Aorta (tissue), 5 donors: ENCODE measurements around the gene UNC13D. TPM values are rescaled to one million over a fixed set of nuclear protein-coding genes. Genes with fewer than 3 reads are reported as not detected.

ENCODE experiments used
- ATAC-seq: fragments of 200-7000 bp; cut with Tn5 transposase; one replicate; pipeline ENCODE4 v1.9.1; 2022; ENCODE audit warnings: moderate library complexity; ENCODE audit not compliant: low FRiP score
- DNase-seq, 2 donors: peaks; one replicate each; pipeline ENCODE4 v3.0.0-alpha.2; 2020
- H3K27ac ChIP-seq, 2 donors: one replicate each; pipeline ENCODE4 v1.5.1; 2013; ENCODE audit warnings: low read length in 2 of 2, mild to moderate bottlenecking in 2 of 2, moderate library complexity in 2 of 2, control low read depth in 1 of 2, inconsistent platforms in 1 of 2, low read depth in 1 of 2
- H3K27me3 ChIP-seq, 2 donors: one replicate each; pipeline ENCODE4 v1.6.1; 2013; ENCODE audit warnings: control low read depth in 1 of 2, low read length in 1 of 2, mild to moderate bottlenecking in 1 of 2, moderate library complexity in 1 of 2; ENCODE audit not compliant: insufficient read depth in 2 of 2, control insufficient read depth in 1 of 2
- H3K36me3 ChIP-seq, 2 donors: one replicate each; pipeline ENCODE4 v1.6.1; 2013; ENCODE audit warnings: control low read depth in 1 of 2, low read length in 1 of 2, mild to moderate bottlenecking in 1 of 2; ENCODE audit not compliant: insufficient read depth in 2 of 2, control insufficient read depth in 1 of 2
- H3K4me1 ChIP-seq, 2 donors: one replicate each; pipeline ENCODE4 v1.6.1; 2013; ENCODE audit warnings: low read length in 2 of 2, control low read depth in 1 of 2, mild to moderate bottlenecking in 1 of 2, moderate library complexity in 1 of 2; ENCODE audit not compliant: insufficient read depth in 2 of 2, control insufficient read depth in 1 of 2
- H3K4me3 ChIP-seq, 2 donors: one replicate each; pipeline ENCODE4 v1.5.1; 2013; ENCODE audit warnings: low read length in 2 of 2, control low read depth in 1 of 2, mild to moderate bottlenecking in 1 of 2
- H3K9me3 ChIP-seq: one replicate; pipeline ENCODE4 v1.6.1; 2013; ENCODE audit warnings: mild to moderate bottlenecking, low read length; ENCODE audit not compliant: control insufficient read depth
- WGBS, 2 donors: extraction: QIAGEN DNeasy Blood & Tissue Kit; methylation state at CpG; one replicate each; pipeline ENCODE4 v1.1.7; 2013; 5-methylcytosine and 5-hydroxymethylcytosine counted together
- intact Hi-C, 2 donors: fragments of 100-400 bp; cut with DNase I; formaldehyde crosslinking; loops; one replicate each; pipeline versions ENCODE4 v1.14.2 to v1.15.0; 2022
- polyA plus RNA-seq, 2 donors: library from polyadenylated mRNA; stranded (reverse); fragments of 200-250 nt; gene quantifications; one replicate each; pipeline ENCODE4 v1.2.3, GENCODE V29; 2013
- total RNA-seq, 2 donors: library from RNA; stranded (reverse); fragmentation: NEBNext Ultra II Directional; extraction: Animal tissue kit (Norgen Biotek cat#: 25700); gene quantifications; one replicate each; pipeline ENCODE4 v1.2.1, GENCODE V29; 2021
- donor health status: healthy with polysubstance abuse.
- donor health status: Bipolar disorder and iron deficiency.
- donor health status: DM: no; HTN: no; CAD: no.
- donor health status: DM: no; HTN: no; CAD: no.
- donor health status: DM: yes; HTN: yes; CAD: no.

Gene UNC13D
- total and polyA plus RNA-seq, 4 donors, result 3.8 to 23.1 (median 18.9) TPM

DNA sequence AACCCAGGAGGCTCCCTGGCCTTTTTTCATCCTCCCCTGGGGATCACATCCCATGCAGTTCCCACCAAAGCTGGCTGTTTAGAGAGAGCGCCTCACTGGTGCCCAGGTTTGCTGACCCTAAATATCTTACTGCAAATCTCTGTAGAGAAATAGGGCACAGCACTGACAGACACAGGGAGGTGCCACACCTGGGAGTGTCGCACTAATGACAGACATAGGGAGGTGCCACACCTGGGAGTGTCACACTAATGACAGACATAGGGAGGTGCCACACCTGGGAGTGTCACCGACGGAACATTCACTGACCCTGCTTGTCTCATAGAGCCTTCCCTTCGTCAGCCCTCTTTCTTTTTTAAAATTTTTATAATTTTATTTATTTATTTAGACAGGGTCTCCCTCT is 34.0 kb downstream of the UNC13D start:
- 91 to 93% methylated on average over 5 of the region's 5 CpGs for WGBS, 2 donors

GRCh38 chr17:75809631-75810111 is 34.5 kb downstream of the UNC13D start:
- Histone ChIP-seq H3K36me3 (no peaks in the 10 kb centered on the region), H3K4me3 (no peak overlapping the region), H3K27ac (no peak overlapping the region), H3K9me3 (no peaks in the 10 kb centered on the region), H3K4me1 (no peaks in the 10 kb centered on the region), H3K27me3 (no peaks in the 10 kb centered on the region)
- DNase-seq (peak; percentile 24 to 74), ATAC-seq (peak; percentile 20)
- WGBS, 2 donors, result 88 to 89% methylated on average over 24 of the region's 24 CpGs
- intact Hi-C loops, result no loop called here

More for the DNA sequence above, 34.0 kb downstream of the UNC13D start:
- H3K36me3 ChIP-seq, result no peaks in the 10 kb centered on the region
- no peak overlapping the region for H3K4me3 ChIP-seq
- H3K27ac ChIP-seq, result no peak overlapping the region
- ATAC-seq (no peak), DNase-seq (peak; percentile 22 to 37)
- no peaks in the 10 kb centered on the region for H3K4me1 ChIP-seq
- intact Hi-C loops, result no loop called here
- no peaks in the 10 kb centered on the region for H3K9me3 ChIP-seq
- no peaks in the 10 kb centered on the region for H3K27me3 ChIP-seq

DNA sequence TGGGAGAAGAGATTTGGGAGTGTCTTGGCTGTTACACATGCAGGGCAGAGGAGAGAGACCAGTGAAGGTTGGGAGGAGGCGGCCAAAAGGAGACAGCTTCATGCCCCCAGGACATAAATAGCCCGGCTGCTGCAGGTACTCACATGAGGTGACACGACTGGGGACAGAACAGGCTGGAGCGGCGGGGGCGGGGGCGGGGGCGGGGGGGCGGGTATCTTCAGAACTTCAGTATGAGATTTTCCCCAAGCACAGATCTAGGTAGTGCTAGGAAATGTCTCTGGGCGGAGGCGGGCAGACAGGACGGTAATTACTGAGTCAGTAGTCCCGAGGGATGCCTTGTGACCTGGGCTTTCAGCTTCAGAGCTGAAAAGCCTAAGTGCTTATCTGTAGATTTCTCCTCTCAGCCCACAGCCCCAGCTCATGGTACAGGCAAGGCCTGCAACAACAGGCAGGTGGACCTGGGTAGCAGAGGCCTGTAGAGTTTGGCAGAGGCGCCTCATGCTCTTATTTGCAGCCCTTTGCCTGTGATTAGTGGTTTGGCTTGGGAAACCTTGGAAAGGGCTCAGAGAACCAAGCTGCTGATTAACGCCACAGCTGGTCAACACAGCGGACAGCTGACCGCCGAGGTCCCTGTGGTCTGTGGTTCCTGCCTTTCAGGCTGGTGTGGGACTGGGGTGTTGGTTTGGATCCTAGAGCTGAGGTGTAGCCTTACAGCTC is 35.1 kb downstream of the UNC13D start:
- DNase-seq (peak; percentile 72 to 78), ATAC-seq (peak; percentile 71)
- H3K27me3 ChIP-seq, result no peaks in the 10 kb centered on the region
- H3K9me3 ChIP-seq, result no peaks in the 10 kb centered on the region
- H3K4me1 ChIP-seq, result no peaks in the 10 kb centered on the region
- intact Hi-C loops, result no loop called here
- no peaks in the 10 kb centered on the region for H3K36me3 ChIP-seq
- H3K4me3 ChIP-seq, result no peak overlapping the region
- WGBS, 2 donors, result 59 to 78% methylated on average over 12 to 18 of the region's 18 CpGs
- no peak overlapping the region for H3K27ac ChIP-seq

DNA sequence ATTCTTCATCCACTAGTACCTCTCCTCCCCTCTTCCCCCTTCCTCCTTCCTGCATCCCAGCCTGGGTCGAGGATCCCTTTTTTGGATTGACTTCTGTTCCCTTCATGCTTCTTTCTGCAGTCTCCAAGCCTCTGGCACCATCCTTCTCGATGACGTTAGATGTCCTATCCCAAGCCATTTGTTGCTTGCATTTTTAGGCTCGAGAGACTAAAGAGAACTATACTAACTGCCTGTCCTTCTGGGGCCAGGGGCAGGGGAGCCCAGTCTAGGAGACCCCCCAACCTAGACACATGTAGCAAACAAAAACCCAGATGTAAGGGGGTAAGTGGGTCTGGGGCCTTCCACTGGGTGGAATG is 35.7 kb downstream of the UNC13D start:
- WGBS, 2 donors, result 52 to 62% methylated on average over 4 of the region's 4 CpGs
- H3K4me3 ChIP-seq, result no peak overlapping the region
- ATAC-seq (no peak), DNase-seq (no peak)
- H3K27me3 ChIP-seq, result no peaks in the 10 kb centered on the region
- H3K27ac ChIP-seq, result no peak overlapping the region
- H3K36me3 ChIP-seq, result no peaks in the 10 kb centered on the region
- H3K4me1 ChIP-seq, result no peaks in the 10 kb centered on the region
- H3K9me3 ChIP-seq, result no peaks in the 10 kb centered on the region
- intact Hi-C loops, result no loop called here

DNA sequence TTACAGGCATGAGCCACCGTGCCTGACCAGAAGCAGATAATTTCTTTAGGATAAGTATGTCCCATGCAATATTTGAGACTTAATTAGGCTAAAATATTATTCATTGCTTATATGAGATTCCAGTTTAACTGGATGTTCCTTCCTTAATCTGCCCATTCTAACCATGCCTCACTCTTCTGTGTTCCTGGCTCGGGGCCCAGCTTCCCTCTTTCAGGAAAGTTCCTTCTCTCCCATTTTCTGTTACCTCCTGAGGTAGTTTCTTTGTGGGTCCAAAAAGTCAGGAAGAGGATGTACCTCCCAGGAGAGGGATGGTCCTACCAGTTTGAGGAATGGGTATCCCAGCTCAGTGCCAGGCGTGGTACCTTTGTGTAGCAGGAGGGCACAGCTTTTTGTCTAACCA is 36.3 kb downstream of the UNC13D start:
- Histone ChIP-seq H3K27ac (no peak overlapping the region), H3K27me3 (no peaks in the 10 kb centered on the region), H3K9me3 (no peaks in the 10 kb centered on the region), H3K4me3 (no peak overlapping the region), H3K4me1 (no peaks in the 10 kb centered on the region), H3K36me3 (no peaks in the 10 kb centered on the region)
- 92% methylated on average over 3 of the region's 3 CpGs for WGBS, 2 donors
- no peak for ATAC-seq
- peak in 1 of 2 donors; percentile 41 for DNase-seq
- intact Hi-C loops, result no loop called here

- WGBS, 2 donors, result 74 to 77% methylated on average over 4 of the region's 4 CpGs
- Histone ChIP-seq H3K9me3 (no peaks in the 10 kb centered on the region), H3K4me3 (no peak overlapping the region), H3K36me3 (no peaks in the 10 kb centered on the region), H3K4me1 (no peaks in the 10 kb centered on the region), H3K27me3 (no peaks in the 10 kb centered on the region), H3K27ac (no peak overlapping the region)
- peak in 1 of 2 donors; percentile 40 for DNase-seq
- intact Hi-C loops, result no loop called here
- ATAC-seq, result no peak
These were observed 37.2 kb downstream of the UNC13D start for GRCh38 chr17:75806822-75807500.

DNA sequence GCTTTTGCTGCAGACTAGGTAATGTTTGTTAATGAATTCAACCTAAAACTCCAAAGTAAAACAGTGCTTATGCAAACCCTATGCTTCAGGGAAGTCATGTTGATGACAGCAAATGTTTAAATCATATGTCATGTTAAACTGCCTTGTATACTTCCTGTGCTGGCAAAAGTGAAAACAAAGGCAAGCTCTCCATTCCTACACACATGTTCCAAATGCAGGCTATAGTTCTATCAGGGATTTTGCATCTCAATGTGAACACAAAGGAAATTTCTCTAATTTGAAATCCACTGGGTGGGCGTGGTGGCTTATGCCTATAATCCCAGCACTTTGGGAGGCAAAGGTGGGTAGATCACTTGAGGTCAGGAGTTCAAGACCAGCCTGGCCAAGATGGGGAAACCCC is 40.3 kb downstream of the UNC13D start:
- Histone ChIP-seq H3K36me3 (peaks cover 0 to 5% of the 10 kb centered on the region in 2 donors), H3K27me3 (no peaks in the 10 kb centered on the region), H3K4me3 (no peak overlapping the region), H3K27ac (no peak overlapping the region), H3K9me3 (no peaks in the 10 kb centered on the region), H3K4me1 (no peaks in the 10 kb centered on the region)
- intact Hi-C loops, result no loop called here
- WGBS, 2 donors, result 92 to 96% methylated on average over 1 of the region's 1 CpG
- no peak for ATAC-seq
- no peak for DNase-seq

DNA sequence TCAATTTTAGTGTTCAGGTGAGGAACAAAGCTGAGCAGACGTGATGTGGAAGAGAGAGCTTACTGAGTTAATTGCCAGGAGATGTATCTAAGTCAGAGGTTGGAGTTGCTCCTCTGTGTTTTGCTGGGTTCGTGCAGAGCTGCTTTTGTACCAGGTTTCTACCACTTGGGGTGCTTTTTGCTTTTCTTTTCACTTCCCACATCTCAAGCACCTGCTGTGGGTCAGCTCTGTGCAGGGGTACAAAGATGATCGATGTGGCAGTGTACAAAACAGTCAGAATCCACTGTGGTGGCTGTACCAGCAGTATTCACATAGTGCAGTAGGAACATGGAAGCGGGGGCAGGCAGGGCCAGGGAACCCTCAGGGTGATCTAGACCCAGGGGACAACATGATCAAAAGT is 44.8 kb downstream of the UNC13D start:
- Histone ChIP-seq H3K4me3 (no peak overlapping the region), H3K4me1 (no peaks in the 10 kb centered on the region), H3K27ac (no peak overlapping the region), H3K36me3 (peaks cover 0 to 6% of the 10 kb centered on the region in 2 donors), H3K27me3 (no peaks in the 10 kb centered on the region), H3K9me3 (no peaks in the 10 kb centered on the region)
- DNase-seq (peak in 1 of 2 donors; percentile 38), ATAC-seq (no peak)
- 80 to 88% methylated on average over 4 of the region's 4 CpGs for whole genome bisulfite sequencing, 2 donors
- intact Hi-C loops, result loop anchor here in 1 of 2 donors (10.0 kb wide), 1 partner anchor 45 kb away; the partner anchor contains the start of gene UNC13D
